ENCODE results near the gene CFAP61.
"Not testable (repeated sequence)": the region's sequence is repeated elsewhere in the genome, so short reads cannot be mapped to it uniquely, and the experiment has no call there.

CFAP61 gene

DNA sequence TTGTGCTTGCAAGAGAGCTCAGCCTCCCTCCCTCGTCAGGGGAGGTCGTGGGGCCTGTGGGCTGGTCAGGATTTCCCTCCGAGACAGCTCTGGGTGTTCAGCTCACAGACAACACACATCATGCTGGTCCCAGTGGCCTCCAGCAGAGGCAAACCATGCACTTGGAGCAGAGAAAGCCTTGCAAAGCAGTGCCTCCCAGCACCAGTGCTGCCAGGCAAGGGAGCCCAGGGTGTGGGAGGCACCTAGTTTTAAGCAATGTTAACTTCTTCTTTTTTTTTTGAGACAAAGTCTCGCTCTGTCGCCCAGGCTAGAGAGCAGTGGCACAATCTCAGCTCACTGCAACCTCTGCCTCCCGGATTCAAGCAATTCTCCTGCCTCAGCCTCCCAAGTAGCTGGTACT lies 281.5 kb downstream of the CFAP61 start:
- no peak for DNase-seq

- no peak for DNase-seq
Measured at GRCh38 chr20:20334489-20334888, 282.2 kb downstream of the CFAP61 start.

GRCh38 chr20:20338133-20338730 lies 285.9 kb downstream of the CFAP61 start:
- DNase-seq = no peak

GRCh38 chr20:20340443-20340842 lies 288.1 kb downstream of the CFAP61 start:
- no peak for DNase-seq

DNA sequence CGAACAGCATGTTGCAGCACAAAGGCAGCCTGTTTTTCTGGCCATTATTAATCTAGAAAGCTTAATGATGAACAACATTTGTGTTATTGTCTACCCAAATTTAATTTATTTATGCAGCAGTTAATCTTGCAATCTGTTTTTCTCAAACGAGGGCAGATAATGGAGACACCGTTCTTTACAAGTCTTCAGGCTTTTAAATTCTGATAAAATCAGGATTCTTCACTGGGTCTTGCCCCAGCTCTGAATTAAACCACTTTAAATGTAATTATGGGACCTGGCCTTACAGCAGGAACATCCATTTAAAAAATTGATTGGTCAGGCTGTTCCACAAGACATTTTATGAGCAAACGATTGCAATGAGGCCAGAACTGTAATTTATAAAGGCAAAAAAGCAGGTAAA lies 289.0 kb downstream of the CFAP61 start:
- DNase-seq = no peak

DNA sequence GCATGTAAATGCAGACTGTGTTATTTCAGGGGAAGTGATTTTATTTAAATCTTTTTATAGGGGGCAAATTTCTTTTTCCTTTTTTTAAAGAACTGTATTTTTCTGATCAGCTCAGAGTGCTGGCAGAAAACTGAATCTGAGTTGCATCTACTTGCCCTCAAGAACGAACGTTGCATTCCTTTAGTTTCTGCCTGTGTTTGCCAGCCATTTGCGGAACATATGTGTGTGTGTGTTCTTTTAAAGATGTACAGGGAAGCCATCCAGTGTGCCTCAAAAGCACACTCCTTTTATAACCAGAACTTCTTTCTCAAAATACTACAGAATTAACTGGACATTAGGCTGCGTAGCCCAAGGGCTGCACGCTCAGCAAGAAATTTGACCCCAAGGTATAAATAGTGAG lies 289.7 kb downstream of the CFAP61 start:
- DNase-seq = no peak

- no peak for DNase-seq
Measured at GRCh38 chr20:20343932-20344331, 291.6 kb downstream of the CFAP61 start.

GRCh38 chr20:20344476-20344875 lies 292.1 kb downstream of the CFAP61 start:
- DNase-seq = no peak

DNA sequence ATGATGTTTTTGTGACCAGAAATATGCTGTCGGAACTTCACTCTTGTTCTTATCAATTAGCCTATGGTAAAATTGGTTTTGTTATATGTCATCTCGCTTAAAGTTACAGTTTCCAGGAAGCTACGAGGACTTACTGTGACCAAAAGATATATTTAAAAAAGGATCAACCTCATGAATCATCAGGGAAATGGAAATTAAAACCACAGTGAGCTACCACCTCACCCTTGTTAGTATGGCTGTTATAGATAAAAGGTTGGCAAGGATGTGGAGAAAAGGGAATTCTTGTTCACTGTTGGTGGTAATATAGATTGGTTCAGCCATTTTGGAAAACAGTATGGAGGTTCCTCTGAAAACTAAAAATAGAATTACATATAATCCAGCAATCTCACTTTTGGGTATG lies 301.2 kb downstream of the CFAP61 start:
- DNase-seq = no peak

DNA sequence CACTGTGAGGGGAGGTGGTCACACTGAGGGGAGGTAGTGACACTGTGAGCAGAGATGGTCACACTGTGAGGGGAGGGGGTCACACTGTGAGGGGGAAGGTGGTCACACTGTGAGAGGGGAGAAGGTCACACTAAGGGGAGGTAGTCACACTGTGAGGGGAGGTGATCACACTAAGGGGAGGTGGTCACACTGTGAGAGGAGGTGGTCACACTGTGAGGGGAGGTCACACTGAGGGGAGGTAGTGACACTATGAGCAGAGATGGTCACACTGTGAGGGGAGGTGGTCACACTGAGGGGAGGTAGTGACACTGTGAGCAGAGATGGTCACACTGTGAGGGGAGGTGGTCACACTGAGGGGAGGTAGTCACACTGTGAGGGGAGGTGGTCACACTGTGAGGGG lies 303.2 kb downstream of the CFAP61 start:
- not testable (repeated sequence) for DNase-seq

GRCh38 chr20:20358801-20359200 lies 306.5 kb downstream of the CFAP61 start:
- no peak for DNase-seq

DNA sequence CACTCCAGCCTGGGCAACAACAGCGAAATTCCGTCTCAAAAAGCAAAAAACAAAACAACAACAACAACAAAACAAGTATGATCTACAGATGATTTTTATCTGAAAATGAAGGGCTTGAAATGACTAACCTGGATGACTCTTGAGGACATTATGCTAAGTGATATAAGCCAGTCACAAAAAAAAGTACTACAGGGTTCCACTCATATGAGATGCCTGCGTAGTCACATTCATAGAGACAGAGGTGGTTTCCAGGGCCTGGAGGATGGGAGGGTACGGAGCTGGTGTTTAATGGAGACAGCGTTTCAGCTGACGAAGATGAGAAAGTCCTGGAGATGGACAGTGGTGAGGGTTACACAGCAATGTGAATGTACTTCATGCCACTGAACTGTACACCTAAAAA lies 307.3 kb downstream of the CFAP61 start:
- DNase-seq = no peak

DNA sequence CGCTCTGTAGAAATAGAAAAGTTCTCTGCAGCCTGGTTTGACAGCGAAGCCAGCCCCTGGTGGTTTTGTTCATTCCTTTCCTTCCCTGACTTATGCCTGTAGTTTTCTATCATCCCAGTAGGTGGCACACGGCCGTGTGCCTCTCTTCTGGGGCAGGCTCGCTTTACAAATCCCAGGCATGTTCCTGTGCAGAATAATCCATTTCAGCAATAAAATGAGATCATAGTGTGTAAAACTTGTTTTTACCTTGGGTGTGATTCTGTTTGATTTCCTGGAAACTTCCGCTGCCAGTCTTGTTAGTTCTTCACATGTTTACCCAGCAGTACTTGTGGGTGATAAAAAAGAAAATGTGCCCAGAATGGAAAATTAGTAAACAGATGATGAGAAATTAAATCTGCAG lies 308.1 kb downstream of the CFAP61 start:
- peak; percentile 59 for DNase-seq

GRCh38 chr20:20362774-20363433 lies 310.6 kb downstream of the CFAP61 start:
- DNase-seq = peak; percentile 53

- no peak for DNase-seq
Measured at GRCh38 chr20:20363434-20363798, 311.1 kb downstream of the CFAP61 start.

GRCh38 chr20:20363799-20364592 lies 311.7 kb downstream of the CFAP61 start:
- DNase-seq = peak; percentile 59

GRCh38 chr20:20364593-20365479 lies 312.5 kb downstream of the CFAP61 start:
- peak; percentile 69 for DNase-seq

- DNase-seq = no peak
Measured at GRCh38 chr20:20365480-20366161, 313.3 kb downstream of the CFAP61 start.

DNA sequence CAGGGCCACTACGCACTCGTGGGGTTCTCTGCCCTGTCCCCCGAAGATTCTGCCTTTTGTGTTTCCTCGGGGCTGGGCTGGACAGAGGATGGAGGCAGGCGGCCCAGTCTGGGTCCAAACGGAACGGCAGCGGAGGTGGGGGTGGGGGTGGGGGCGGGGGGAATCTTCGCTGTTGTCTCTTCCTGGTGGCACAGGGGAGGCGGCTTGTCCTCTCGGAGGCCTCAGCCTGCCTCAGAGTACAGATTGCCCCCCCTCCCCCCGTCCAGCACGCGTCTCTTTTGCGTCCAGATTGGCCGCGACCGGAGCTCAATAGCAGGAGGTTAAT lies 314.2 kb downstream of the CFAP61 start:
- no peak for DNase-seq

DNA sequence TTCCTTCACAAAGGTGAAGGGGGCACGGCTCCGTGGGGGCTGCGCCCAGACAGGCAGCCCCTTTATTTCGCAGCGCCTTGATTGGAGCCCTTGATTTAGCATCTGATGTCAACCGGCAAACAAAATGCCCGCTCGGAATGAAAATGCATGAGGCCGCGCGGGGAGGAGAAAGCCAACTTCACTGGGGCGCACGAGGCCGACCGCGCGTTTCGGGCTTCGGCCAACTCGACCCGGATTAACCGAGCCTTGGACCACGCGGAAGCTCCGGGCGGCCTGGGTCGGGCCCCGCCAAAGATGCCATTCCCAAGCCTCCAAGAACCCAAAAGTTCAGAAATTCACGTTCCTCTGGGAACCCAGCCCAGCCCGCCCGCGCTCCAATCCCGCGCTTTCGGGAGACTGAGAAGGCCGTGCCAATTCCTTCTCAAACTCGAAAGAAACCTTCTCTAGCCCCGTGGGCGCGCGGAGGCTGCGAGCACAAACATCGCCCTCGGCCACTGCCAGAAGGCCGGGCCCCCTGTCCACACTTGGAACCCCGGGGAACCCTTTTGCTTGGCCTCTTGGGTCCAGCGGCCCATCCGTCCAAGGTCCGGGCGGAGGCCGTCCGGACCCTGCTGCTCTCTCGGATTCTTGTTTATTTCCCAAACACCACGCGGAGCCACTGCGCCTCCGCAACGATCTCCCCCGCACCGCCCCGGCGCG lies 314.7 kb downstream of the CFAP61 start:
- DNase-seq = peak; percentile 62

- DNase-seq = peak; percentile 64
Measured at GRCh38 chr20:20367575-20368417, 315.5 kb downstream of the CFAP61 start, which contains the start of gene INSM1. Gene INSM1, plus strand, starts transcription at chr20:20368104. Its CDS starts 164 bp downstream, at chr20:20368268.

Measured in activated CD8-positive, alpha-beta memory T cell treated with anti-CD3 and anti-CD28 coated beads, Interleukin-2, amount 50 U/mL, for 48 hours (primary cell).